Measurements from ENCODE around the gene GPR4.

DNA sequence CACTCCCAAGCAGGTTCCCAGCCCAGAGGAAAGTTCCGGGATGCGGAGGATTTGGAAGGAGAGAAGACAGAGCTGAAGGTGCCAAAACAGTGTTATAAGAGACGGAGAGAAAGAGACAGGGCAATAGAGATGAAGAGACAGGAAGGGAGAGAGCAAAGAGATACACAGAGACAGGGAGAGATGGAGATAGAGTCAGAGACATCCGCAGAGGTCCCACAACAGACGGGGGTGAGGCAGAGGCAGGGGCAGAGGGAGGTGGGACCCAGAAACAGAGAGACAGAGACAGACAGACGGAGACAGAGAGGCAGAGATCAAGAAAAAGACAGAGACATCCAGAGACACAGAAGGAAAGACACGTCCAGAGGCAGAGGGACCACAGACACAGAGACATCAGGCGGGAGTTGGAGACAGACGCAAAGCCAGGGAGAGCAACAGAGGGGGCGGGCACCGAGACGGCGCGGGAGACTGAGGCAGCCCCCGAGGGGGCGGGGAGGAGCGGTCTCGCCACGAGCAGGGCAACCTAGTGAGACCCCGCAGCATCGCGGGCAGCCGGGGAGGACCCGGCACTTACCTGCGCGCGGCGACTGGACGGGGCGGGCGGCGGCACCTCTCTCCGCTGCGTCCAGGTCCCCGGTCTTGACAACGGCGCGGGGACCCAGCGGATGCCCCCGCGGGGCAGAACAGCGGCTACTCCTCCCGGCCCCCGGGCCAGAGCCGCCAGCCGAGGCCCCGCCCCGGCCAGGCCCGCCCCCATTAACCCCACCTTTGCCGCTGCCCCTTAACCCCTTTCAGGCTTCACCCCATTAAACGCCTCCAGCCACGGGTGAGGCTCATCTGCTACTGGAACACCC is at the start of gene GPR4:
- TF ChIP-seq, protein P1, sequence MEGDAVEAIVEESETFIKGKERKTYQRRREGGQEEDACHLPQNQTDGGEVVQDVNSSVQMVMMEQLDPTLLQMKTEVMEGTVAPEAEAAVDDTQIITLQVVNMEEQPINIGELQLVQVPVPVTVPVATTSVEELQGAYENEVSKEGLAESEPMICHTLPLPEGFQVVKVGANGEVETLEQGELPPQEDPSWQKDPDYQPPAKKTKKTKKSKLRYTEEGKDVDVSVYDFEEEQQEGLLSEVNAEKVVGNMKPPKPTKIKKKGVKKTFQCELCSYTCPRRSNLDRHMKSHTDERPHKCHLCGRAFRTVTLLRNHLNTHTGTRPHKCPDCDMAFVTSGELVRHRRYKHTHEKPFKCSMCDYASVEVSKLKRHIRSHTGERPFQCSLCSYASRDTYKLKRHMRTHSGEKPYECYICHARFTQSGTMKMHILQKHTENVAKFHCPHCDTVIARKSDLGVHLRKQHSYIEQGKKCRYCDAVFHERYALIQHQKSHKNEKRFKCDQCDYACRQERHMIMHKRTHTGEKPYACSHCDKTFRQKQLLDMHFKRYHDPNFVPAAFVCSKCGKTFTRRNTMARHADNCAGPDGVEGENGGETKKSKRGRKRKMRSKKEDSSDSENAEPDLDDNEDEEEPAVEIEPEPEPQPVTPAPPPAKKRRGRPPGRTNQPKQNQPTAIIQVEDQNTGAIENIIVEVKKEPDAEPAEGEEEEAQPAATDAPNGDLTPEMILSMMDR (IDR thresholded peaks at IDR 0.05; ENCODE audit: poor library complexity) = no peak
- no peak for TF ChIP-seq EZH2 (IDR thresholded peaks at IDR 0.05; ENCODE audit: borderline replicate concordance)

Data from hepatocyte (in vitro differentiated cells).